ENCODE data around the gene KCND3. TPM values are rescaled to one million over a fixed set of nuclear protein-coding genes. Genes with fewer than 3 reads are reported as not detected.

KCND3 gene
- total RNA-seq, 4 donors from 2014 or later: 1.8 to 5.3 (median 4.2) TPM

GRCh38 chr1:111911776-111912515, 77.5 kb downstream of the KCND3 start:
- no peaks in the 10 kb centered on the region for H3K36me3 ChIP-seq
- no peak for DNase-seq
- H3K4me1 ChIP-seq: no peaks in the 10 kb centered on the region
- no peak for TF ChIP-seq POLR2A (IDR thresholded peaks at IDR 0.05)
- no peak for TF ChIP-seq CTCF (IDR thresholded peaks at IDR 0.05)
- intact Hi-C loops (cut with DNase I): no loop called here
- no peaks in the 10 kb centered on the region for H3K9me3 ChIP-seq
- no peaks in the 10 kb centered on the region for H3K27me3 ChIP-seq
- no peak overlapping the region for H3K27ac ChIP-seq
- H3K4me3 ChIP-seq (replicated peaks in 1 of 3): no peak overlapping the region
- 76 to 77% methylated on average over 5 of the region's 5 CpGs for WGBS, 2 donors

- Histone ChIP-seq H3K9me3 (no peaks in the 10 kb centered on the region), H3K27ac (no peak overlapping the region), H3K4me3 (replicated peaks in 1 of 3) (no peak overlapping the region), H3K36me3 (no peaks in the 10 kb centered on the region), H3K27me3 (no peaks in the 10 kb centered on the region), H3K4me1 (no peaks in the 10 kb centered on the region)
- no peak for TF ChIP-seq POLR2A (IDR thresholded peaks at IDR 0.05)
- no peak for TF ChIP-seq CTCF (IDR thresholded peaks at IDR 0.05)
- intact Hi-C loops (cut with DNase I): no loop called here
- whole genome bisulfite sequencing, 2 donors: 67 to 68% methylated on average over 1 of the region's 1 CpG
- no peak for DNase-seq
These were observed 78.4 kb downstream of the KCND3 start for GRCh38 chr1:111911061-111911460.

- DNase-seq: no peak
- H3K27ac ChIP-seq: no peak overlapping the region
- intact Hi-C loops (cut with DNase I): no loop called here
- H3K9me3 ChIP-seq: no peaks in the 10 kb centered on the region
- no peaks in the 10 kb centered on the region for H3K27me3 ChIP-seq
- no peaks in the 10 kb centered on the region for H3K4me1 ChIP-seq
- 63 to 71% methylated on average over 4 of the region's 4 CpGs for WGBS, 2 donors
- H3K36me3 ChIP-seq: no peaks in the 10 kb centered on the region
- TF ChIP-seq POLR2A (IDR thresholded peaks at IDR 0.05) (no peak), CTCF (IDR thresholded peaks at IDR 0.05) (no peak)
- no peak overlapping the region for H3K4me3 ChIP-seq (replicated peaks in 1 of 3)
These were observed 80.4 kb downstream of the KCND3 start for GRCh38 chr1:111909030-111909429.

GRCh38 chr1:111908011-111908621, 81.4 kb downstream of the KCND3 start:
- Histone ChIP-seq H3K9me3 (no peaks in the 10 kb centered on the region), H3K27me3 (no peaks in the 10 kb centered on the region), H3K27ac (no peak overlapping the region), H3K36me3 (no peaks in the 10 kb centered on the region), H3K4me1 (no peaks in the 10 kb centered on the region), H3K4me3 (replicated peaks in 1 of 3) (no peak overlapping the region)
- intact Hi-C loops (cut with DNase I): no loop called here
- TF ChIP-seq POLR2A (IDR thresholded peaks at IDR 0.05): no peak
- no peak for TF ChIP-seq CTCF (IDR thresholded peaks at IDR 0.05)
- DNase-seq: no peak
- WGBS, 2 donors: 80 to 86% methylated on average over 3 of the region's 3 CpGs

- intact Hi-C loops (cut with DNase I): no loop called here
- WGBS, 2 donors: 56 to 61% methylated on average over 3 of the region's 3 CpGs
- no peaks in the 10 kb centered on the region for H3K36me3 ChIP-seq
- no peak overlapping the region for H3K4me3 ChIP-seq (replicated peaks in 1 of 3)
- no peaks in the 10 kb centered on the region for H3K27me3 ChIP-seq
- no peak for TF ChIP-seq CTCF (IDR thresholded peaks at IDR 0.05)
- TF ChIP-seq POLR2A (IDR thresholded peaks at IDR 0.05): no peak
- no peaks in the 10 kb centered on the region for H3K4me1 ChIP-seq
- H3K27ac ChIP-seq: no peak overlapping the region
- no peaks in the 10 kb centered on the region for H3K9me3 ChIP-seq
- DNase-seq: no peak
These were observed 82.1 kb downstream of the KCND3 start for GRCh38 chr1:111907321-111907720.

Measured in thyroid gland (tissue), 4 donors.